ENCODE measurements around the gene ZG16B.

- TF ChIP-seq CTCF (conservative IDR thresholded peaks at IDR 0.05; ENCODE audit: low read depth, low read length) (no peak), EZH2 (IDR thresholded peaks at IDR 0.05; ENCODE audit: borderline replicate concordance, low read depth, low read length, poor library complexity, severe bottlenecking) (no peak)
Measured at GRCh38 chr16:2811703-2812471, 18.2 kb upstream of the ZG16B start.
